HL-60 (cell line): ENCODE data around the gene TRMT112.

Experiments used
- CTCF ChIP-seq: IDR thresholded peaks from one replicate; pipeline ENCODE4 v1.5.1; 2011; ENCODE audit warnings: low read length, control low read depth, inconsistent platforms; ENCODE audit not compliant: insufficient read depth
- POLR2AphosphoS5 ChIP-seq: IDR thresholded peaks from 2 replicates; pipeline ENCODE4 v1.6.1; 2012; ENCODE audit warnings: low read depth
- REST ChIP-seq: IDR thresholded peaks from 2 replicates; pipeline ENCODE4 v1.6.1; 2012; ENCODE audit warnings: low read depth; ENCODE audit not compliant: insufficient replicate concordance

- TF ChIP-seq REST: no peak
- no peak for TF ChIP-seq CTCF
- no peak for TF ChIP-seq POLR2AphosphoS5
These were observed 30.0 kb upstream of the TRMT112 start for GRCh38 chr11:64347193-64347867.
